ENCODE data around the gene KLHL21.

DNA sequence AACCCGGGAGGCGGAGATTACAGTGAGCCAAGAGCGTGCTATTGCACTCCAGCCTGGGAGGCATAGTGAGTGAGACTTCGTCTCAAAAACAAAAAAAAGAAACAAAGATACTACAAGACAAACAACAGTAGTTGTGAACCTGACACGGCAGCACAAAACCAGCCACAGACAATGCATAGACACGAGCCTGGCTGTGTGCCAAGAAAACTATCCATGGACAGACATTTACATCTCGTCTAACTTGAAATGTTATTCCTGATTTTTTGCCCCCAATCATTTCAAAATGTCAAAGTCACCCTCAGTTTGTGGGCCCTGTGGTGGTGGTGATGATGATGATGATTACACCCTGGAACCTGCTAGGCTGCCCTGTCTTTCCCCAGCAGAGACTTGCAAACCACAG is 6.3 kb downstream of the KLHL21 start:
- TF ChIP-seq, protein P1, sequence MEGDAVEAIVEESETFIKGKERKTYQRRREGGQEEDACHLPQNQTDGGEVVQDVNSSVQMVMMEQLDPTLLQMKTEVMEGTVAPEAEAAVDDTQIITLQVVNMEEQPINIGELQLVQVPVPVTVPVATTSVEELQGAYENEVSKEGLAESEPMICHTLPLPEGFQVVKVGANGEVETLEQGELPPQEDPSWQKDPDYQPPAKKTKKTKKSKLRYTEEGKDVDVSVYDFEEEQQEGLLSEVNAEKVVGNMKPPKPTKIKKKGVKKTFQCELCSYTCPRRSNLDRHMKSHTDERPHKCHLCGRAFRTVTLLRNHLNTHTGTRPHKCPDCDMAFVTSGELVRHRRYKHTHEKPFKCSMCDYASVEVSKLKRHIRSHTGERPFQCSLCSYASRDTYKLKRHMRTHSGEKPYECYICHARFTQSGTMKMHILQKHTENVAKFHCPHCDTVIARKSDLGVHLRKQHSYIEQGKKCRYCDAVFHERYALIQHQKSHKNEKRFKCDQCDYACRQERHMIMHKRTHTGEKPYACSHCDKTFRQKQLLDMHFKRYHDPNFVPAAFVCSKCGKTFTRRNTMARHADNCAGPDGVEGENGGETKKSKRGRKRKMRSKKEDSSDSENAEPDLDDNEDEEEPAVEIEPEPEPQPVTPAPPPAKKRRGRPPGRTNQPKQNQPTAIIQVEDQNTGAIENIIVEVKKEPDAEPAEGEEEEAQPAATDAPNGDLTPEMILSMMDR (conservative IDR thresholded peaks at IDR 0.05 in 1 of 2, IDR thresholded peaks at IDR 0.05 in 1 of 2; ENCODE audit: extremely low read depth in 1 of 2, insufficient read depth in 1 of 2, low read depth in 1 of 2, low read length in 2 of 2), result no peak
- TF ChIP-seq EZH2 (IDR thresholded peaks at IDR 0.05; ENCODE audit: borderline replicate concordance, low read length), result no peak
